Smooth muscle cell (in vitro differentiated cells): Measurements from ENCODE around the gene CHD5. TPM values are rescaled to one million over a fixed set of nuclear protein-coding genes. Genes with fewer than 3 reads are reported as not detected.

ENCODE experiments used
- DNase-seq: peaks from one replicate; lab custom pipeline; 2025; ENCODE audit not compliant: unreplicated experiment; lab: John Stamatoyannopoulos, UW
- H2AFZ ChIP-seq: fragments of 200-600 bp; sonication (generic); 2 replicates; pipeline ENCODE4 v1.6.0; 2016; ENCODE audit warnings: antibody characterized with exemption, low read depth, mild to moderate bottlenecking
- H3F3A ChIP-seq: fragments of 200-600 bp; sonication (generic); 2 replicates; pipeline ENCODE4 v1.6.0; 2017; ENCODE audit warnings: antibody characterized with exemption, low read depth
- H3K27ac ChIP-seq: fragments of 200-600 bp; sonication (generic); 2 replicates; pipeline ENCODE4 v1.5.1; 2016; ENCODE audit warnings: low read depth, mild to moderate bottlenecking
- H3K27me3 ChIP-seq: fragments of 200-600 bp; sonication (generic); 2 replicates; pipeline ENCODE4 v1.6.1; 2016; ENCODE audit warnings: low read depth, mild to moderate bottlenecking
- H3K36me3 ChIP-seq: fragments of 200-600 bp; sonication (generic); 2 replicates; pipeline ENCODE4 v1.5.1; 2016; ENCODE audit warnings: low read depth
- H3K4me1 ChIP-seq: fragments of 200-600 bp; sonication (generic); 2 replicates; pipeline ENCODE4 v1.5.1; 2016; ENCODE audit warnings: low read depth
- H3K4me2 ChIP-seq: fragments of 200-600 bp; sonication (generic); 2 replicates; pipeline ENCODE4 v1.6.0; 2016; ENCODE audit warnings: mild to moderate bottlenecking
- H3K4me3 ChIP-seq: fragments of 200-600 bp; sonication (generic); 2 replicates; pipeline ENCODE4 v1.5.1; 2016; ENCODE audit warnings: mild to moderate bottlenecking
- H3K79me2 ChIP-seq: fragments of 200-600 bp; sonication (generic); 2 replicates; pipeline ENCODE4 v1.6.0; 2016; ENCODE audit warnings: low read depth, mild to moderate bottlenecking
- H3K9ac ChIP-seq: fragments of 200-600 bp; sonication (generic); 2 replicates; pipeline ENCODE4 v1.6.0; 2016; ENCODE audit warnings: low read depth
- H3K9me3 ChIP-seq: fragments of 200-600 bp; sonication (generic); replicated peaks from 2 replicates; pipeline ENCODE4 v1.5.1; 2016; ENCODE audit warnings: low read depth
- H4K20me1 ChIP-seq: fragments of 200-600 bp; sonication (generic); 2 replicates; pipeline ENCODE4 v1.6.0; 2016; ENCODE audit warnings: low read depth
- CTCF ChIP-seq: fragments of 200-600 bp; sonication (generic); IDR thresholded peaks from 2 replicates; pipeline ENCODE4 v1.5.1; 2017; ENCODE audit warnings: borderline replicate concordance, mild to moderate bottlenecking, antibody characterized with exemption; ENCODE audit not compliant: insufficient read depth, poor library complexity, severe bottlenecking
- WGBS: methylation state at CpG from one replicate; pipeline ENCODE4 v1.1.7; 2016; ENCODE audit warnings: low lambda C conversion rate; 5-methylcytosine and 5-hydroxymethylcytosine counted together
- polyA plus RNA-seq: library from polyadenylated mRNA; unstranded; fragments of >200 nt; fragmentation: Nextera tagmentation; extraction: Ambion mirVana; gene quantifications from 2 replicates; pipeline ENCODE4 v1.2.1, GENCODE V29; 2016
- total RNA-seq: library from RNA; depleted of rRNA; stranded (reverse); fragments of >200 nt; gene quantifications from 2 replicates; pipeline ENCODE4 v1.2.3, GENCODE V29; 2014

Gene CHD5
- total and polyA plus RNA-seq, 2 experiments from 2014 or later: 0.40 TPM; not detected in 1

GRCh38 chr1:6095511-6096242 lies 84.4 kb downstream of the CHD5 start:
- no peak overlapping the region for H2AFZ ChIP-seq
- 92% methylated on average over 13 of the region's 13 CpGs for WGBS

GRCh38 chr1:6094801-6095505 lies 85.2 kb downstream of the CHD5 start:
- no peak overlapping the region for H3K4me3 ChIP-seq
- H3K4me1 ChIP-seq: no peaks in the 10 kb centered on the region
- no peaks in the 10 kb centered on the region for H4K20me1 ChIP-seq
- no peaks in the 10 kb centered on the region for H3K79me2 ChIP-seq
- 96% methylated on average over 21 of the region's 21 CpGs for WGBS
- H3K27ac ChIP-seq: no peak overlapping the region
- no peaks in the 10 kb centered on the region for H3K36me3 ChIP-seq
- H3K27me3 ChIP-seq: no peaks in the 10 kb centered on the region
- no peak for TF ChIP-seq CTCF
- H3K4me2 ChIP-seq: no peak overlapping the region
- DNase-seq: no peak
- no peaks in the 10 kb centered on the region for H3F3A ChIP-seq
- H3K9ac ChIP-seq: no peak overlapping the region
- no peaks in the 10 kb centered on the region for H3K9me3 ChIP-seq
- H2AFZ ChIP-seq: no peak overlapping the region

More at GRCh38 chr1:6095511-6096242, 84.4 kb downstream of the CHD5 start:
- H3K9ac ChIP-seq: no peak overlapping the region
- H3K36me3 ChIP-seq: no peaks in the 10 kb centered on the region
- no peak overlapping the region for H3K4me2 ChIP-seq
- no peak overlapping the region for H3K4me3 ChIP-seq
- DNase-seq: no peak
- H3K27ac ChIP-seq: no peak overlapping the region
- H3K4me1 ChIP-seq: no peaks in the 10 kb centered on the region
- H3K79me2 ChIP-seq: no peaks in the 10 kb centered on the region
- TF ChIP-seq CTCF: no peak
- H3K27me3 ChIP-seq: no peaks in the 10 kb centered on the region
- no peaks in the 10 kb centered on the region for H3K9me3 ChIP-seq
- no peaks in the 10 kb centered on the region for H3F3A ChIP-seq
- no peaks in the 10 kb centered on the region for H4K20me1 ChIP-seq

GRCh38 chr1:6094246-6094645 lies 85.9 kb downstream of the CHD5 start:
- H3K36me3 ChIP-seq: no peaks in the 10 kb centered on the region
- no peak for TF ChIP-seq CTCF
- no peaks in the 10 kb centered on the region for H3K4me1 ChIP-seq
- no peaks in the 10 kb centered on the region for H3K79me2 ChIP-seq
- H3K9ac ChIP-seq: no peak overlapping the region
- no peak overlapping the region for H3K27ac ChIP-seq
- no peaks in the 10 kb centered on the region for H3K9me3 ChIP-seq
- H3K4me2 ChIP-seq: no peak overlapping the region
- H3F3A ChIP-seq: no peaks in the 10 kb centered on the region
- H3K27me3 ChIP-seq: no peaks in the 10 kb centered on the region
- no peak overlapping the region for H2AFZ ChIP-seq
- no peak for DNase-seq
- 94% methylated on average over 19 of the region's 19 CpGs for WGBS
- H4K20me1 ChIP-seq: no peaks in the 10 kb centered on the region
- no peak overlapping the region for H3K4me3 ChIP-seq
